CD1c-positive myeloid dendritic cell (primary cell): ENCODE measurements around the gene ODF2.
"Not testable (repeated sequence)": the region's sequence is repeated elsewhere in the genome, so short reads cannot be mapped to it uniquely, and the experiment has no call there.

ENCODE experiments used
- DNase-seq: peaks from one replicate; pipeline ENCODE4 v3.0.0-alpha.2; 2016; ENCODE audit errors: extremely low spot score

Gene ODF2

GRCh38 chr9:128455849-128456612 is at the start of gene ODF2:
Gene ODF2 (plus strand): TSS chr9:128456006. CDS start chr9:128456092, 86 bp downstream.
- DNase-seq, result peak; percentile 98

DNA sequence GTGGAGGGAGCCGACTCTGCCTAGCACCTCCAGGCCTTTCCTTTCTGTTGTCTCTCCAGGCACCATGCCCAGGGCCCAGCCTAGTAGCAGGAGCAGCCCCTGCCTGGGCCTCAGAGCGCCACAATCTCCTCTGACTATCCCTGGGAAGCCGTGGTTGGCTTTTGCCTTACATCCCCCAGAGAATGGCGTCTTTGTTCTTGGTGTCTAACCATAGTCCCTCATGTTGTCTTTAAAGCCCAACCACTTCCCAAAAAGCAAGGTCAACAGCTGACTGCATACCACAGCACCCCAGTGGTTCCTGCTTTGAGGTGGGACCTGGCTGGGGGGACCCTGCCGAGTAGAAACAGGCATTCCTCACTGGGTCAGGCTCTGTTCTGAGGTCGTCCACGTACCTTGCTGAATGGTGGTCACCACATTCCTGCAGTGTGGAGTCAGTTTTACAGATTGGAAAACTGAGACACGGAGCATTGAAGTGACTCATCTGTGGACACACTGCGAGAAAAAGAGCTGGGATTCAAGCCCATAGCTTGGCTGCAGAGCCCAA is 48.9 kb upstream of the ODF2 start:
- no peak for DNase-seq

DNA sequence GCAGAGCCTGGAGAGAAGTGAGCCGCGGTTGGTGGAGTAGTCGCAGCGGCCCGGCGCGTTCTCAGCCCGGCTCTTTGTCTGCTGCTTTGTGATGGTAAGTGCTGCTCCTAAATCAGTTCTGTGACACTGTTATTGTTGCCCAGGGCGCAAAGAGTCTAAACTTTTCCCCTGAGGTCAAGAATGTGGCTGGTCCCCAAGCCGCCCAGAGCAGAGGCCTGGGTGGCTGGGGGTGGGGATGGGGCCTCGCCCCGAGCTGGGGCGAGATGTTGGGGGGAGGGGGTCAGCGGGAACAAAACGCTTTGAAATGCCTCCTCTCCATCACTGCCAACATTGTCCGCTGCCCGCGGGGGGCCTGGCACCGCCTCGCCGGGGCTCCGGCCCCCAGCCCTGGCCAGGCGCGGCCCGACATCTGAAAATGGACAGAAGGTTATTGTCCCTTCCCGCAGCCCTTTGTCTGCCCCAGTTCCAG is 46.8 kb upstream of the ODF2 start:
- no peak for DNase-seq

- no peak for DNase-seq
Observed at GRCh38 chr9:128409450-128409849, 46.4 kb upstream of the ODF2 start.

GRCh38 chr9:128409978-128410377 is 45.8 kb upstream of the ODF2 start:
- no peak for DNase-seq

GRCh38 chr9:128411364-128412119 is 44.3 kb upstream of the ODF2 start:
- no peak for DNase-seq

DNA sequence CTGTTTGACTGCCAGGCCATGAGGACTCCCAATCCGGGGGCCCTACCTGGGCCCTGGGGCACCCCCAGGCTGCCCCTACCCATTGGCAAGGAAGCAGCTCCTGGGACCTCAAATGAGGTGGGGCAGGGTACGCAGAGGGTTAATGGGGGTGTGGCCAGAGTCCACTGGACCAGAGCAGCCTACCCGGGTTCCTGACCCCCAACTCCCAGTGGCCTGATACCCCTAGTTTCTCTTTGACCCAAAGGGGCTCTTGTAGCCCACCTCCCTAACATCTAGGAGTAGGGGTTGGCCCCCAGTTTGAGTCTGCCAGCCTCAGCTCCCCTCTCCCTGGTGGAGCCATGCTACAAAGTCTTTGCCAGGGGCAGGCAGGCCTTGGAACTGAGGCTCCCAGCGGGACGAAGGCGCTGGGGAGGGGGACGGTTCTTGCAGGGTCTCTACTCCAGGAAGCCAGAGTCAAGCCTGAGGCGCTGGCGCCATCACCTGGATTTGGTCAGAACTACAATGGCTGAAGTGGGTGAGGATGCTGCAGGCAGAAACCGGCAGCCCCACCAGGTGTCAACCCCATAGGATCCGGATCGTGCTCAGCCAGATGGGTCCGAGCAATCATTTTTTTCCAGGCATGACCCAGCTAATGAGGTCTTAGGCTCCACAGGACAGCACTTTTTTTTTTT is 43.6 kb upstream of the ODF2 start:
- DNase-seq, result peak; percentile 55

- DNase-seq, result not testable (repeated sequence)
Observed at GRCh38 chr9:128413728-128414127, 42.1 kb upstream of the ODF2 start.

DNA sequence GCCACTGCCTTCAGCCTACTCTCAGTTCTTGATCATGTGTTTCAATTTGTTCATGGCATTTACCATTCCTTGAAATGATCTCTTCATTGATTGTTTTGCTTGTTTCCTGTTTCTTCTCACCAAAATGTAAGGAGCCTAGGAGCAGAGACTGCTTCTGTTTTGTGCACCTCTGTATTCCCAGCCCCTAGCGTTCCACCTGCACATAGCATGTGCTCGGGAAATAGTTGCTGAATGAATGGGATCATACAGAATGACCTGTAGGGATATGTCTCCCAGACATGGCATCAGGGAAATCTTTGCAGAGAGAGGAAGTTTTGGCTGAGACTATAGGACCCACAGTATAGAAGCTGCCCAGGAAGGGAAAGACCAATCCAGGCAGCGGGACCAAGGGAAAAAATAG is 41.3 kb upstream of the ODF2 start:
- no peak for DNase-seq

GRCh38 chr9:128415281-128415680 is 40.5 kb upstream of the ODF2 start:
- no peak for DNase-seq

- no peak for DNase-seq
Observed at GRCh38 chr9:128416014-128416413, 39.8 kb upstream of the ODF2 start.

GRCh38 chr9:128416432-128417019 is 39.3 kb upstream of the ODF2 start:
- DNase-seq, result no peak

GRCh38 chr9:128419061-128419925 is 36.5 kb upstream of the ODF2 start:
- no peak for DNase-seq

- peak; percentile 87 for DNase-seq
Observed at GRCh38 chr9:128420060-128420650, 35.7 kb upstream of the ODF2 start.

DNA sequence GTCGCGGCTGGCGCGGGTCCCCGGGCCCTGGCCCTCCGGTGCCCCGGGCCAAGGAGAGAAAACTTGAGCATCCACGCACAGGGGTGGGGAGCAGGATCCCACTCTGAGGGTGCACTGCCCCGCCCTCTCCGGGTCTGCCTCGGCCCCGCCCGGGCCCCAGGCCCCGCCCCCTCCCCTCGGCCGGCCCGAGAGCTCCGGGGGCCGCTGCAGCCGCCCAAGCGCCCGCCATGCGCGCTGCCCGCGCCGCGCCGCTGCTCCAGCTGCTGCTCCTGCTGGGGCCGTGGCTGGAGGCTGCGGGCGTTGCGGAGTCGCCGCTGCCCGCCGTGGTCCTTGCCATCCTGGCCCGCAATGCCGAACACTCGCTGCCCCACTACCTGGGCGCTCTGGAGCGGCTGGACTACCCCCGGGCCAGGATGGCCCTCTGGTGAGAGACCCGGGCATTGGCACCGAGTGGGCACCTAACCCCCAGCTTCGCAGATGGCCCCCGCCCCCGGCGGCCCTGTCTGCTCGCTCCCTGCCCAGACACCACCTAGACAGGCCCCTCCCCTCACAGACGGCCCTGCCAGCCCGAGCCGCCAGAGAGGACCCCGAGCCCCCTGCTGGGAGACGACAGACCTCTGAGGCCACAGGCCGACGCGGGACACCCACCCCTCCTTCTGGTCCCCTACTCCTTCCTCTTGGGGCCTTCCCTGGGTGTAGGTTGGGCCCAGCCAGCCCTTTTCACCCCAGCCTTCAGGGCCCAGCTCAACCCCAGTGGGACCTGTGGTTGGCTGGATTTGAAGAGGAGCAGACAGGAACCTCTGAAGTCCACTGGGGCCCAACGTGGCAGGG is 34.9 kb upstream of the ODF2 start, which contains the start of gene CERCAM:
Gene CERCAM, plus strand, starts transcription at position 207 of the 831 bp plus-strand sequence. Its CDS starts 21 bp downstream, at position 228.
- peak; percentile 42 for DNase-seq

- DNase-seq, result peak; percentile 27
Observed at GRCh38 chr9:128421482-128421996, 34.3 kb upstream of the ODF2 start.

GRCh38 chr9:128422022-128422782 is 33.6 kb upstream of the ODF2 start:
- not testable (repeated sequence) for DNase-seq

GRCh38 chr9:128422783-128423150 is 33.0 kb upstream of the ODF2 start:
- DNase-seq, result no peak
